GM23338 (cell line): ENCODE measurements around the gene TRIM34. TPM values are rescaled to one million over a fixed set of nuclear protein-coding genes. Genes with fewer than 3 reads are reported as not detected.

Source experiments
- ATAC-seq: fragments of 200-7000 bp; cut with Tn5 transposase; 3 replicates; pipeline ENCODE4 v1.9.1; 2020
- DNase-seq: peaks from one replicate; pipeline ENCODE4 v3.0.0-alpha.2; 2015; ENCODE audit warnings: low spot score
- H2AFZ ChIP-seq: fragments of 200-600 bp; sonication (generic); 2 replicates; pipeline ENCODE4 v1.8.0; 2016; ENCODE audit warnings: antibody characterized with exemption, mild to moderate bottlenecking, moderate library complexity
- H3F3A ChIP-seq: fragments of 200-600 bp; sonication (generic); replicated peaks from 2 replicates; pipeline ENCODE4 v1.8.0; 2017; ENCODE audit warnings: antibody characterized with exemption, mixed run types, low read depth
- H3K27ac ChIP-seq: fragments of 200-600 bp; sonication (generic); 2 replicates; pipeline ENCODE4 v1.6.1; 2016; ENCODE audit warnings: low read depth
- H3K27me3 ChIP-seq: fragments of 200-600 bp; sonication (generic); 2 replicates; pipeline ENCODE4 v1.8.0; 2016; ENCODE audit warnings: mild to moderate bottlenecking, mixed run types, moderate library complexity; ENCODE audit not compliant: insufficient read depth
- H3K36me3 ChIP-seq: fragments of 200-600 bp; sonication (generic); 2 replicates; pipeline ENCODE4 v1.8.0; 2016; ENCODE audit warnings: mild to moderate bottlenecking; ENCODE audit not compliant: insufficient read depth
- H3K4me1 ChIP-seq: fragments of 200-600 bp; sonication (generic); 2 replicates; pipeline ENCODE4 v1.8.0; 2016; ENCODE audit warnings: mild to moderate bottlenecking, moderate library complexity; ENCODE audit not compliant: insufficient read depth
- H3K4me2 ChIP-seq: fragments of 200-600 bp; sonication (generic); 2 replicates; pipeline ENCODE4 v1.7.1; 2017; ENCODE audit warnings: mixed run types
- H3K4me3 ChIP-seq: fragments of 200-600 bp; sonication (generic); 2 replicates; pipeline ENCODE4 v1.6.1; 2016; ENCODE audit warnings: mixed run types
- H3K79me2 ChIP-seq: fragments of 200-600 bp; sonication (generic); replicated peaks from 2 replicates; pipeline ENCODE4 v1.8.0; 2017; ENCODE audit warnings: mild to moderate bottlenecking; ENCODE audit not compliant: insufficient read depth
- H3K9me2 ChIP-seq: fragments of 200-600 bp; sonication (generic); 2 replicates; pipeline ENCODE4 v1.8.0; 2017; ENCODE audit not compliant: insufficient read depth
- H4K20me1 ChIP-seq: fragments of 200-600 bp; sonication (generic); replicated peaks from 2 replicates; pipeline ENCODE4 v1.8.0; 2017; ENCODE audit warnings: mild to moderate bottlenecking; ENCODE audit not compliant: insufficient read depth
- H3K27ac Mint-ChIP-seq: 2 replicates; pipeline ENCODE4 v1.8.0; 2020; ENCODE audit warnings: inconsistent platforms, mild to moderate bottlenecking, moderate library complexity, mixed read lengths
- H3K27me3 Mint-ChIP-seq: 3 replicates; pipeline ENCODE4 v1.8.0; 2022; ENCODE audit warnings: low read depth, mild to moderate bottlenecking, moderate library complexity, mixed read lengths, inconsistent platforms; ENCODE audit not compliant: insufficient read depth, poor library complexity
- H3K36me3 Mint-ChIP-seq: 3 replicates; pipeline ENCODE4 v1.8.0; 2021; ENCODE audit warnings: low read depth, mild to moderate bottlenecking, inconsistent platforms, moderate library complexity, mixed read lengths
- H3K4me1 Mint-ChIP-seq: 3 replicates; pipeline ENCODE4 v1.8.0; 2020; ENCODE audit warnings: mild to moderate bottlenecking, inconsistent platforms, mixed read lengths
- H3K4me3 Mint-ChIP-seq: 3 replicates; pipeline ENCODE4 v1.8.0; 2021; ENCODE audit warnings: moderate library complexity, mild to moderate bottlenecking, inconsistent platforms, mixed read lengths
- H3K9me3 Mint-ChIP-seq: 3 replicates; pipeline ENCODE4 v1.8.0; 2020; ENCODE audit warnings: moderate library complexity, mild to moderate bottlenecking, inconsistent platforms, mixed read lengths
- CREB1 ChIP-seq: fragments of 250-450 bp; sonication (Bioruptor Pico); IDR thresholded peaks from 2 replicates; pipeline ENCODE4 v1.5.0; 2020; ENCODE audit warnings: low read depth, mild to moderate bottlenecking, moderate library complexity
- CTCF ChIP-seq, 2 experiments: fragments of 200-600 bp in 1 of 2; sonication (generic) in 1 of 2; conservative IDR thresholded peaks; 2 replicates each; pipeline versions ENCODE4 v1.5.1 to v1.6.1; 2016 to 2017; ENCODE audit warnings: antibody characterized with exemption in 2 of 2, low read depth in 2 of 2, mild to moderate bottlenecking in 2 of 2, moderate library complexity in 1 of 2
- ETS1 ChIP-seq: IDR thresholded peaks from 2 replicates; pipeline ENCODE4 v1.6.1; 2016; ENCODE audit warnings: antibody characterized with exemption
- EZH2 ChIP-seq: fragments of 200-600 bp; sonication (generic); IDR thresholded peaks from one replicate; pipeline ENCODE4 v1.8.0; 2017; ENCODE audit warnings: antibody characterized with exemption, mild to moderate bottlenecking, low read depth; ENCODE audit not compliant: unreplicated experiment
- EZH2phosphoT487 ChIP-seq: fragments of 200-600 bp; sonication (generic); IDR thresholded peaks from one replicate; pipeline ENCODE4 v1.8.1; 2018; ENCODE audit warnings: antibody characterized with exemption; ENCODE audit not compliant: unreplicated experiment
- NANOG ChIP-seq: IDR thresholded peaks from 2 replicates; pipeline ENCODE4 v1.6.1; 2016; ENCODE audit warnings: antibody characterized with exemption, borderline replicate concordance
- REST ChIP-seq: IDR thresholded peaks from one replicate; pipeline ENCODE4 v1.6.1; 2018; ENCODE audit warnings: antibody characterized with exemption; ENCODE audit not compliant: unreplicated experiment
- ZNF114 ChIP-seq: fragments of 250-450 bp; sonication (Bioruptor Pico); IDR thresholded peaks from 2 replicates; pipeline ENCODE4 v1.5.0; 2020; ENCODE audit warnings: mild to moderate bottlenecking, moderate library complexity
- ZNF331 ChIP-seq: fragments of 250-450 bp; sonication (Bioruptor Pico); IDR thresholded peaks from 2 replicates; pipeline ENCODE4 v1.5.0; 2020; ENCODE audit warnings: low read depth, mild to moderate bottlenecking, moderate library complexity
- ZNF462 ChIP-seq: fragments of 250-450 bp; sonication (Bioruptor Pico); IDR thresholded peaks from 2 replicates; pipeline ENCODE4 v1.5.0; 2020; ENCODE audit warnings: mild to moderate bottlenecking, moderate library complexity
- polyA plus RNA-seq: library from polyadenylated mRNA; unstranded; fragments of >200 nt; fragmentation: Nextera tagmentation; extraction: Ambion mirVana; gene quantifications from 2 replicates; pipeline ENCODE4 v1.2.1, GENCODE V29; 2016
- total RNA-seq: library from RNA; depleted of rRNA; stranded (reverse); fragments of >200 nt; shearing (Covaris generic); gene quantifications from 2 replicates; pipeline ENCODE4 v1.2.3, GENCODE V29; 2014

TRIM34 gene
- total and polyA plus RNA-seq, 2 experiments from 2014 or later = 1.9 to 2.6 TPM

GRCh38 chr11:5580577-5580976 lies 44.2 kb upstream of the TRIM34 start, which contains the start of gene OR52B6:
Gene OR52B6, plus strand, starts transcription at chr11:5580877. Its CDS starts 0 bp downstream, at chr11:5580877.
- H3K27me3 ChIP-seq = no peaks in the 10 kb centered on the region
- peaks cover 3% of the 10 kb centered on the region; the same call in 1 of the 2 replicates for H3K9me2 ChIP-seq
- H3F3A ChIP-seq = no peaks in the 10 kb centered on the region
- no peak within 1 kb of the TSS for H3K27ac Mint-ChIP-seq
- H3K36me3 ChIP-seq = no peaks in the 10 kb centered on the region
- H3K4me2 ChIP-seq = no peak within 1 kb of the TSS
- H3K36me3 Mint-ChIP-seq = no peaks in the 10 kb centered on the region; the same call in 2 of the 3 replicates
- DNase-seq (no peak), ATAC-seq (no peak)
- H3K9me3 Mint-ChIP-seq = no peaks in the 10 kb centered on the region; the same call in 2 of the 3 replicates
- H3K4me3 ChIP-seq = no peak within 1 kb of the TSS
- H3K79me2 ChIP-seq = no peaks in the 10 kb centered on the region
- TF ChIP-seq ZNF331 (no peak), EZH2 (no peak), NANOG (no peak), ETS1 (no peak), REST (no peak), ZNF114 (CRISPR knock-in tag) (no peak), CREB1 (no peak)
- H3K4me1 Mint-ChIP-seq = no peaks in the 10 kb centered on the region
- no peaks in the 10 kb centered on the region for H3K27me3 Mint-ChIP-seq
- no peak within 1 kb of the TSS for H3K4me3 Mint-ChIP-seq
- no peak within 1 kb of the TSS for H3K27ac ChIP-seq
- no peak within 1 kb of the TSS for H2AFZ ChIP-seq
- no peaks in the 10 kb centered on the region for H4K20me1 ChIP-seq
- no peaks in the 10 kb centered on the region for H3K4me1 ChIP-seq

GRCh38 chr11:5581014-5581413 lies 43.8 kb upstream of the TRIM34 start:
- Histone ChIP-seq H3K27me3 (no peaks in the 10 kb centered on the region), H3K36me3 (no peaks in the 10 kb centered on the region), H4K20me1 (no peaks in the 10 kb centered on the region), H3K79me2 (no peaks in the 10 kb centered on the region), H3K4me1 (no peaks in the 10 kb centered on the region), H3F3A (no peaks in the 10 kb centered on the region), H3K9me2 (peaks cover 3% of the 10 kb centered on the region; the same call in 1 of the 2 replicates), H2AFZ (no peak overlapping the region), H3K4me3 (no peak overlapping the region), H3K27ac (no peak overlapping the region), H3K4me2 (no peak overlapping the region)
- no peak for ATAC-seq
- no peak overlapping the region for H3K27ac Mint-ChIP-seq
- H3K9me3 Mint-ChIP-seq = no peaks in the 10 kb centered on the region; the same call in 2 of the 3 replicates
- no peaks in the 10 kb centered on the region; the same call in 2 of the 3 replicates for H3K36me3 Mint-ChIP-seq
- DNase-seq = no peak
- H3K4me3 Mint-ChIP-seq = no peak overlapping the region
- H3K4me1 Mint-ChIP-seq = no peaks in the 10 kb centered on the region
- no peaks in the 10 kb centered on the region for H3K27me3 Mint-ChIP-seq
- TF ChIP-seq ZNF462 (no peak), CTCF (conservative IDR thresholded peaks at IDR 0.05; ENCODE audit: low read depth in 2 of 2) (no peak), ZNF331 (no peak), EZH2phosphoT487 (no peak)
